CD4-positive, alpha-beta T cell (primary cell): ENCODE data around the gene LZTS3. TPM values are rescaled to one million over a fixed set of nuclear protein-coding genes. Genes with fewer than 3 reads are reported as not detected.

ENCODE experiments used
- ATAC-seq: fragments of 200-7000 bp; cut with Tn5 transposase; one replicate; pipeline ENCODE4 v1.10.0; 2022; ENCODE audit warnings: mild to moderate bottlenecking; ENCODE audit not compliant: poor library complexity
- CTCF ChIA-PET: fragments of 350-600 bp; sonication (Branson Sonifier 250); formaldehyde crosslinking; loops from one replicate; lab custom pipeline; 2021; ENCODE audit warnings: antibody characterized with exemption, inconsistent platforms; lab: Charles Lee
- POLR2A ChIA-PET: fragments of 350-600 bp; sonication (Branson Sonifier 250); formaldehyde crosslinking; loops from one replicate; lab custom pipeline; 2021; ENCODE audit warnings: antibody characterized with exemption, inconsistent platforms; lab: Charles Lee
- DNase-seq, 14 experiments: peaks; one replicate each; pipeline ENCODE4 v3.0.0-alpha.2; 2013 to 2020; ENCODE audit warnings: mixed read lengths in 2 of 14
- H3K27ac ChIP-seq, 2 donors: one replicate each; pipeline versions ENCODE4 v1.5.1 to v1.7.0; 2013; ENCODE audit warnings: low read length in 2 of 2, low read depth in 1 of 2, mild to moderate bottlenecking in 1 of 2
- H3K27me3 ChIP-seq, 2 experiments: 1 replicate in 1 of 2; 2 replicates in 1 of 2; pipeline versions ENCODE4 v1.6.1 to v1.7.0; 2013; ENCODE audit warnings: low read length in 2 of 2, control low read depth in 1 of 2, mild to moderate bottlenecking in 1 of 2, moderate library complexity in 1 of 2; ENCODE audit not compliant: insufficient read depth in 2 of 2, control insufficient read depth in 1 of 2
- H3K36me3 ChIP-seq: one replicate; pipeline ENCODE4 v1.6.1; 2013; ENCODE audit warnings: low read length, control low read depth; ENCODE audit not compliant: insufficient read depth
- H3K4me1 ChIP-seq: one replicate; pipeline ENCODE4 v1.6.1; 2013; ENCODE audit warnings: low read length, control low read depth; ENCODE audit not compliant: insufficient read depth
- H3K4me3 ChIP-seq: one replicate; pipeline ENCODE4 v1.5.1; 2013; ENCODE audit warnings: mild to moderate bottlenecking, low read length, moderate library complexity
- H3K9me3 ChIP-seq, 2 experiments: 1 replicate in 1 of 2; 2 replicates in 1 of 2; pipeline versions ENCODE4 v1.6.1 to v1.7.0; 2013; ENCODE audit warnings: low read length in 2 of 2, mild to moderate bottlenecking in 2 of 2, control low read depth in 1 of 2, moderate library complexity in 1 of 2; ENCODE audit not compliant: control insufficient read depth in 1 of 2, insufficient read depth in 1 of 2
- H3K27ac Mint-ChIP-seq: one replicate; pipeline ENCODE4 v1.8.0; 2020; ENCODE audit warnings: mixed read lengths
- H3K27me3 Mint-ChIP-seq: one replicate; pipeline ENCODE4 v1.8.0; 2021; ENCODE audit warnings: mixed read lengths
- H3K36me3 Mint-ChIP-seq: one replicate; pipeline ENCODE4 v1.8.0; 2021; ENCODE audit warnings: low read depth, mixed read lengths
- H3K4me1 Mint-ChIP-seq: one replicate; pipeline ENCODE4 v1.8.0; 2021; ENCODE audit warnings: low read depth, mixed read lengths
- H3K4me3 Mint-ChIP-seq: one replicate; pipeline ENCODE4 v1.8.0; 2020; ENCODE audit warnings: mild to moderate bottlenecking, mixed read lengths
- H3K9me3 Mint-ChIP-seq: one replicate; pipeline ENCODE4 v1.8.0; 2020; ENCODE audit warnings: mixed read lengths
- intact Hi-C, 2 experiments: fragments of 100-400 bp; cut with DNase I in 1 of 2; cut with micrococcal nuclease in 1 of 2; formaldehyde crosslinking; loops; one replicate each; pipeline versions ENCODE4 v1.15.1 to v1.9.0; 2023 to 2025; cut with DNase I, micrococcal nuclease
- total RNA-seq, 174 experiments: library from RNA in 2 of 174; stranded (reverse) in 2 of 174; gene quantifications; one replicate each; pipeline ENCODE4 v1.2.3 and lab custom pipeline; 2021 to 2026
- TF ChIP-seq, protein P1 (sequence below): fragments of 200-600 bp; IDR thresholded peaks from one replicate; pipeline ENCODE4 v1.8.0; 2022; ENCODE audit warnings: antibody characterized with exemption, mild to moderate bottlenecking

Gene LZTS3
- total RNA-seq, 2 experiments from 2014 or later, result 22.2 to 22.4 TPM

DNA sequence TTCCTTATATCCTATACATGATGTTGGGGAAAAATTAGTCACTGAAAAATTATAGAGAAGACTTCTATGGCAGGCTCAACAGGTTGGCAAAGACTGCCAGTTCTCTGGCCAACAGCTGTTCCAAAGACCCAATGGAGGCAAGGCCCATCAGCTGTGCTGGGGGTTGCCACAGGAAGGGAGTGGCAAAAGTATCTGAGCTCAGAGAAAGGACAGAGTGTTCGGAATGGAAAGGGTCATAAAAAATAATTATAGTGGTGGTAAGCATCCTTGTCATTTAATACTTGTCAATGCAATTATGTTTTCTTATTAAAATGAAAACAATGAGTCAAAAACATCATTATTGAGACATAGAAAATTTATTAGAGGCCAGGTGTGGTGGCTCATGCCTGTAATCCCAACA, 49.8 kb downstream of the LZTS3 start:
- H3K27me3 ChIP-seq, result no peaks in the 10 kb centered on the region
- H3K27me3 Mint-ChIP-seq, result no peaks in the 10 kb centered on the region
- peaks cover 0 to 24% of the 10 kb centered on the region in 2 experiments for H3K9me3 ChIP-seq
- peak overlapping the region; percentile 99 for H3K27ac Mint-ChIP-seq
- H3K4me1 ChIP-seq, result peaks cover 34% of the 10 kb centered on the region
- H3K4me3 ChIP-seq, result no peak overlapping the region
- peaks cover 48% of the 10 kb centered on the region for H3K36me3 Mint-ChIP-seq
- DNase-seq (no peak), ATAC-seq (no peak)
- peak overlapping the region; percentile 22 for H3K4me3 Mint-ChIP-seq
- POLR2A ChIA-PET, result no interaction called here
- H3K36me3 ChIP-seq, result peaks cover 20% of the 10 kb centered on the region
- H3K9me3 Mint-ChIP-seq, result no peaks in the 10 kb centered on the region
- TF ChIP-seq, protein P1, sequence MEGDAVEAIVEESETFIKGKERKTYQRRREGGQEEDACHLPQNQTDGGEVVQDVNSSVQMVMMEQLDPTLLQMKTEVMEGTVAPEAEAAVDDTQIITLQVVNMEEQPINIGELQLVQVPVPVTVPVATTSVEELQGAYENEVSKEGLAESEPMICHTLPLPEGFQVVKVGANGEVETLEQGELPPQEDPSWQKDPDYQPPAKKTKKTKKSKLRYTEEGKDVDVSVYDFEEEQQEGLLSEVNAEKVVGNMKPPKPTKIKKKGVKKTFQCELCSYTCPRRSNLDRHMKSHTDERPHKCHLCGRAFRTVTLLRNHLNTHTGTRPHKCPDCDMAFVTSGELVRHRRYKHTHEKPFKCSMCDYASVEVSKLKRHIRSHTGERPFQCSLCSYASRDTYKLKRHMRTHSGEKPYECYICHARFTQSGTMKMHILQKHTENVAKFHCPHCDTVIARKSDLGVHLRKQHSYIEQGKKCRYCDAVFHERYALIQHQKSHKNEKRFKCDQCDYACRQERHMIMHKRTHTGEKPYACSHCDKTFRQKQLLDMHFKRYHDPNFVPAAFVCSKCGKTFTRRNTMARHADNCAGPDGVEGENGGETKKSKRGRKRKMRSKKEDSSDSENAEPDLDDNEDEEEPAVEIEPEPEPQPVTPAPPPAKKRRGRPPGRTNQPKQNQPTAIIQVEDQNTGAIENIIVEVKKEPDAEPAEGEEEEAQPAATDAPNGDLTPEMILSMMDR, result no peak
- intact Hi-C loops, result loop anchor here in 1 of 2 experiments (2.0 to 5.0 kb wide), 2 partner anchors 33 to 49 kb away; partner anchors contain the start of gene LZTS3
- CTCF ChIA-PET, result no interaction called here
- peaks cover 46% of the 10 kb centered on the region for H3K4me1 Mint-ChIP-seq
- H3K27ac ChIP-seq, result peak overlapping the region; percentile 47 to 70

DNA sequence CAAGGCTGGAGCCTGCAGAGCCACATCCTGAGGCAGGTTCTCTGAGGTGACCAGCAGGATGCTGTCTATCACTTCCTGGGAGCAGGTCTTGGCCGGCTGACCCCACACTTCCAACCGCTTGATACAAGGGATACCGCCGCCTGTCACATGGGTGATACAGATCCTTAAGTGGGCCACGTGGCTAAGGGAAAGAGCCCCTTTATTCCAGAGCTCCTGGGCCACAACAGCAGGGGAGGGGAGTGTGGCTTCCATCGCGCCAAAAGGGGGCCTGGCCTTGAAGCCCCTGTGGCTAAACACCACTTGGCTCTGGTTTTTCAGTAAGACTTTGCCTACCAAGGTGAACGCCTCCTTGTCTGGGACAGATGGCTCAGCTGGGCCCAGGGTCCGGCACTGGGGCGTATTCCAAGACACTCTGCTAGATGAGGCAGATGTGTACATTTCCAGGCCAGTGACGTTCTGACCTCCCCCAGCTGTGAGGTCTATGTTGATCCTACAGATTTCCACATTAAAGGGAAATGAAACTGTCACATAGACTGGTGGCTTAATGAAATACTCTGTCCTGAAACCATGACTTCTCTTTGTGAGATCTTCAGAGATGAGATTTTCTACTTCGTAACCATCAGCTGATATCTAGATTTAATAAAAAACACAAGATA, 51.3 kb downstream of the LZTS3 start:
- Histone ChIP-seq H3K27ac (peak overlapping the region; percentile 70 to 72), H3K4me1 (peaks cover 41% of the 10 kb centered on the region), H3K9me3 (peaks cover 0 to 24% of the 10 kb centered on the region in 2 experiments), H3K36me3 (peaks cover 20% of the 10 kb centered on the region), H3K27me3 (no peaks in the 10 kb centered on the region), H3K4me3 (no peak overlapping the region)
- DNase-seq (peak in 1 of 14 experiments; percentile 12), ATAC-seq (no peak)
- ChIA-PET POLR2A (interaction anchor here (0.8 to 1.8 kb wide), 6 partner anchors 23 to 39 kb away, joined by 3 to 8 read pairs (median 4); partner anchors contain the start of genes FASTKD5 and UBOX5), CTCF (interaction anchor here (1.9 kb wide), 1 partner anchor 35 kb away, joined by 8 read pairs; no protein-coding TSS in a partner anchor)
- TF ChIP-seq, protein P1, result no peak
- intact Hi-C loops, result loop anchor here in 1 of 2 experiments (2.0 to 5.0 kb wide), 2 partner anchors 35 to 50 kb away; partner anchors contain the start of gene LZTS3
- Mint-ChIP-seq H3K9me3 (no peaks in the 10 kb centered on the region), H3K4me3 (peak overlapping the region; percentile 83), H3K27me3 (no peaks in the 10 kb centered on the region), H3K27ac (peak overlapping the region; percentile 99), H3K4me1 (peaks cover 50% of the 10 kb centered on the region), H3K36me3 (peaks cover 46% of the 10 kb centered on the region)

DNA sequence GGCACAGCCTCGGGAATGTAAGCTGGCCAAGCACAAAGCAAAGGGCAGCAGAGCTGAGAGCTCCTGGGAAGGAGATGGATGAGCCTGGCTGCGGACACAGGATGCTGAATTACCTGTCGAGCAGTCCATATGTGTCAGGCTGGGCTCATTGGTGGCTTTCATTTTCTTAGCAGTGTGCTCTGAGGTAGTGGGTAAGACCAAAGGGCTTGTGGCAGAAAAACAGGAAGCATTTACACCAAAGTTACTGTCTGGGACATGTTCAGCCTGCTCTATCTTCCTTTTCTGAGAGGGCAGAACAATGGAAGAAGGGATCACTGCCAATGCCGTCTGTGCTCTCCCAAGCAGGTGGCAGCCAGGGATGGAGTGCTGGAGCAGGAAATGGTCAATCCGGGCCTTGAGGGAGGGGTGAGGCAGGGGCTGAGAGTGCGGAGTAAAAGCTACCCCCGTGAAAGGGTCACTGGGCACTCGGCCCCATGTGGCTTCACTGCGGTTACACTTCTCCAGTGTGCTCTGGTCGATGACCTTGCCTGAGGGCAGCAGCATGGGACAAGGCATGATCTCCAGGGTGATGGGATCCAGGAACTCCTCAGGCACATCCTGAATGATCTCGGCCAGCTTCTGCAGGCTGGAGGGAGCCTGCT, 52.0 kb downstream of the LZTS3 start:
- intact Hi-C loops, result loop anchor here in 1 of 2 experiments (5.0 kb wide), 1 partner anchor 51 kb away; the partner anchor contains the start of gene LZTS3
- peak overlapping the region; percentile 68 to 70 for H3K27ac ChIP-seq
- CTCF ChIA-PET, result interaction anchor here (1.9 kb wide), 1 partner anchor 35 kb away, joined by 8 read pairs; no protein-coding TSS in a partner anchor
- no peaks in the 10 kb centered on the region for H3K27me3 ChIP-seq
- H3K4me3 ChIP-seq, result peak overlapping the region; percentile 2
- H3K4me3 Mint-ChIP-seq, result peak overlapping the region; percentile 83
- peak overlapping the region; percentile 99 for H3K27ac Mint-ChIP-seq
- peaks cover 20% of the 10 kb centered on the region for H3K36me3 ChIP-seq
- H3K9me3 ChIP-seq, result peaks cover 0 to 24% of the 10 kb centered on the region in 2 experiments
- ATAC-seq, result peak; percentile 72
- POLR2A ChIA-PET, result interaction anchor here (0.8 to 1.8 kb wide), 6 partner anchors 28 to 209 kb away, joined by 3 to 8 read pairs (median 4); partner anchors contain the start of genes FASTKD5 and UBOX5
- TF ChIP-seq, protein P1, result no peak
- H3K36me3 Mint-ChIP-seq, result peaks cover 45% of the 10 kb centered on the region
- H3K27me3 Mint-ChIP-seq, result no peaks in the 10 kb centered on the region
- H3K9me3 Mint-ChIP-seq, result no peaks in the 10 kb centered on the region
- peak in 13 of 14 experiments; percentile 18 to 74 (median 36) for DNase-seq
- H3K4me1 ChIP-seq, result peaks cover 42% of the 10 kb centered on the region
- peaks cover 50% of the 10 kb centered on the region for H3K4me1 Mint-ChIP-seq
